ENCODE data around the gene NOL9. TPM values are rescaled to one million over a fixed set of nuclear protein-coding genes. Genes with fewer than 3 reads are reported as not detected.

Gene NOL9
- total and polyA plus RNA-seq, 10 of the 15 experiments (the other 5 are each of a cell fraction or from before 2014, with no cell fraction given): 3.9 to 35.9 (median 23.0) TPM

- TF ChIP-seq CEBPZ (IDR thresholded peaks at IDR 0.05; ENCODE audit: low read depth, low read length) (no peak), RUNX3 (IDR thresholded peaks at IDR 0.05; ENCODE audit: low read length) (no peak), HCFC1 (IDR thresholded peaks at IDR 0.05; ENCODE audit: low read length) (no peak), CTCF (IDR thresholded peaks at IDR 0.05 in 2 of 3, conservative IDR thresholded peaks at IDR 0.05 in 1 of 3; ENCODE audit: control insufficient read depth in 2 of 3, extremely low read depth in 1 of 3, insufficient read depth in 1 of 3, low read depth in 3 of 3, low read length in 3 of 3) (peak in 1 of 3 experiments; percentile 1; a peak in 1 of 6 replicates), ZNF24 (IDR thresholded peaks at IDR 0.05) (no peak), RAD51 (IDR thresholded peaks at IDR 0.05) (peak; percentile 96), RELB (IDR thresholded peaks at IDR 0.05; ENCODE audit: low read depth) (peak; percentile 58; the same call in 1 of the 2 replicates), LARP7 (IDR thresholded peaks at IDR 0.05) (no peak), ZBTB40 (IDR thresholded peaks at IDR 0.05; ENCODE audit: borderline replicate concordance) (0 out of 2 replicates have a peak, but pooled peaks have one; percentile 4), ATF3 (IDR thresholded peaks at IDR 0.05; ENCODE audit: borderline replicate concordance, extremely low read depth, low read depth, low read length) (peak; percentile 15; the same call in 1 of the 2 replicates), FOS (IDR thresholded peaks at IDR 0.05; ENCODE audit: borderline replicate concordance, extremely low read depth, insufficient read length) (no peak), SKIL (IDR thresholded peaks at IDR 0.05; ENCODE audit: low read depth, poor library complexity, severe bottlenecking) (peak; percentile 23), ZNF622 (IDR thresholded peaks at IDR 0.05) (no peak), CREB1 (IDR thresholded peaks at IDR 0.05; ENCODE audit: low read depth) (peak; percentile 44)
Observed at GRCh38 chr1:6601049-6601922, 47.0 kb upstream of the NOL9 start (continued).
